ENCODE results near the gene ADAMTS8. TPM values are rescaled to one million over a fixed set of nuclear protein-coding genes. Genes with fewer than 3 reads are reported as not detected.
"Not testable (repeated sequence)": the region's sequence is repeated elsewhere in the genome, so short reads cannot be mapped to it uniquely, and the experiment has no call there.

Gene ADAMTS8
- total RNA-seq, 1 donor from 2014 or later: 3.9 TPM

DNA sequence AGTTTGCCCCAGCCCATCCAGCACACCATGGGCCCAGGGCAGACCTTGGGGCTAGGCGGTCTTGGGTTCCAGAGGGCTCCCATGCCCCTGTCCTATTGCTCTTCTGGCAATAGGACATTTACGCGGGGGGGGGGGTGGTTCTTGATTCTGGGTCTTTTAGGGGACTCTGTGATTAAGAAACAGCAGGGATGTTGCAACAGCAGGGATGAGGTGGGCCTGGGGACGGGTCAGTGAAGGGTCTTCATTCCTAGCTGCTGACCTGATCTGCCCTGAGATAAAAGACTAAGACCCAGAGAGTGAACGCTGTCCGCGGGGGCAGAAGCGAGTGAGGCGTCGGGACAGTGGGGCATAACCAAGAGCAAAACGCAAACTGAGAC, 19.6 kb upstream of the ADAMTS8 start:
- intact Hi-C loops (cut with DNase I): loop anchor here (5.0 kb wide), 2 partner anchors 134 to 279 kb away; no protein-coding TSS in a partner anchor
- no peak for DNase-seq (ENCODE audit: low spot score)

DNA sequence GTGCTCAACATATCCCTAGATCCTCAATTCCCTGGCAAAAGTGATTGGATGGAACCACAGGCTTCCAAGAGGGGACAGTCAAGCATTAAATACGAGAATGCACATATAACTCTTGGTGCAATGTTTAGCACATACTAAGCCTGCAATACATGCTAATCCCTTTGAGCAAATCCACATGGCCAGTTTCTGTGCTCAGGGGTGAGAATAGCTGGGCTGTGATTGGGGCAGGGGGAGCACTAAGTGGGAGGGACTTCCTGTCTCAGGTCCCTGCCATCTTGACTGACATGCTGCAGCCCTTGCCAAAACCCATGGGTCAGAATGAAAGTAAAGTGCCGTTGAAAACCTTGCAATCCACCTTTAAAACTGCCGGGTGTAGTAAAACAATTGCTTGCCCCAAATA, 17.4 kb upstream of the ADAMTS8 start:
- intact Hi-C loops (cut with DNase I): loop anchor here (5.0 kb wide), 2 partner anchors 137 to 282 kb away; no protein-coding TSS in a partner anchor

DNA sequence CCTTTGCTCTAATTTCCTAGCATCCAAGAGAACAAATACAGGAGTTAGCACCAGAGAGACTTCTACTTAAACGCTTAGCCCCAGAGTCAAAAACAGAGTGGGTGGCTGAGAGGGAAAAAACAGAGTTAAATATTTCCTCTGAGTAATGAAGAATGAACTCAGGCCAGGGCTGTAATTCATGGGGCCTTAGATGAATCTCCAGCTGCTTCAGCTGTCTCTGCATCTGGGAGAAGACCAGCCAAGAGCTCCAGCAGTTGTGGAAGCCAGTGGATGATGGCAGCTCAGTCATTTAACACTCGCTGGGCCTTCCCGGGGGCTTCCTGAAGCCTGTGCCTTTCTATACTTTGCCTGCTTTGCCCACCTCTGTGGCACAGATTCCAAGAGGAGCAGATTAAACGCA, 14.3 kb upstream of the ADAMTS8 start:
- intact Hi-C loops (cut with DNase I): no loop called here
- DNase-seq (ENCODE audit: low spot score): no peak

More for the DNA sequence above, 17.4 kb upstream of the ADAMTS8 start:
- no peak for DNase-seq (ENCODE audit: low spot score)

DNA sequence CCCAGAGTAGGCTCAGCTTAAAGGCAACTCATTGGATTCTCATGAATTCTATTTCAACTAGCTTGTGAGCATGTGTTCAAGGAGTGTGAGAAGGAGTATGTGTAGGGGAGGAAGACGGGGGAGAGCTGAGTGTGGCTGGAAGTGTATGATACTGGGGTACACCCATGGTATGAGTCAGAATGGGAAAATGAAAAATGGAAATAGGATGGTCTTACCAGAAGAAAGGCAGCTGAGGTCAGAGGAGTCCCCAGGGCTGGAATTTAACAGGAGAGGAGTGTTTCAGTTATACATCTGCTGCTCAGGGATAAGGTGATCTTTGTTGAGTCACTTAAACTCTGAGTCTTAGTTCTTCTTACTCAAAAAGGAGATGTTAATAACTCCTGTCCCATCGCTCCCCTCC, 13.3 kb upstream of the ADAMTS8 start:
- intact Hi-C loops (cut with DNase I): no loop called here
- no peak for DNase-seq (ENCODE audit: low spot score)

DNA sequence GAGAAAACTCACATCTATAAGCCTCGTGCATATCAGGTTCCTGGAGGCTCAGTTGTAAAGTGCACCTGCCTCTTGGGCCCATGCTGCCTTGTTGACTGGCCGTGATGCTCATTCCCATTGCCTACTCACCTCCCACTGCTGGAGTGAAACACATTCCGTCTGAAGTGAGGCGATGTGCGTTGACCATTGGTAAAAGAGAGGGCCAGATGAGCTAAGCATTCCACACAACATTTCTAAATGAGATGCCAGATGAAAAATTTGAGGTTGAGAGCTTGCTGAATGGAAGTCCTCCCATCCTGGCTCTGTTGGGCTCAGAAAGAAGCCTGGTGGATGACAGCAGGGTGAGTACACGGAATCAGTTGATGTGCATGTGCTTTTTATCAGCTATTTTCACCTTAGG, 11.5 kb upstream of the ADAMTS8 start:
- no peak for DNase-seq (ENCODE audit: low spot score)
- intact Hi-C loops (cut with DNase I): no loop called here

DNA sequence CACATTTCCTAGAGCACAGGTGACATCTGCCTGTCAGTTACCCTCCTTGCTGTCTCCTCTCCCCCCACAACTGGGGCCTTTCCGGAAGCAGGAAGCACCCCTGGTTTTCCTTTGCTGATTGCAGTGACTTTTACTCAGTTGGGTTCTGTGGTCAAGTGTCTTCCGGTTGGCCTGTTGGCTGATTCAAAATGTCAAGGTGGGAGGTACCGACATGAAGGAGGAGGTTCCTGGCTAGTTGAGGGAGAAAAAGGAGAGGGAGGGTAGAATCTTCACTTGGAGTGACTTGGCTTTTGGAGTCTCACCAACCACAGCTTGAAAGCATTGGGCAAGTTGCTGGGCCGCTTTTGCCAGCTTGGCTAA, 10.7 kb upstream of the ADAMTS8 start:
- DNase-seq (ENCODE audit: low spot score): no peak
- intact Hi-C loops (cut with DNase I): no loop called here

DNA sequence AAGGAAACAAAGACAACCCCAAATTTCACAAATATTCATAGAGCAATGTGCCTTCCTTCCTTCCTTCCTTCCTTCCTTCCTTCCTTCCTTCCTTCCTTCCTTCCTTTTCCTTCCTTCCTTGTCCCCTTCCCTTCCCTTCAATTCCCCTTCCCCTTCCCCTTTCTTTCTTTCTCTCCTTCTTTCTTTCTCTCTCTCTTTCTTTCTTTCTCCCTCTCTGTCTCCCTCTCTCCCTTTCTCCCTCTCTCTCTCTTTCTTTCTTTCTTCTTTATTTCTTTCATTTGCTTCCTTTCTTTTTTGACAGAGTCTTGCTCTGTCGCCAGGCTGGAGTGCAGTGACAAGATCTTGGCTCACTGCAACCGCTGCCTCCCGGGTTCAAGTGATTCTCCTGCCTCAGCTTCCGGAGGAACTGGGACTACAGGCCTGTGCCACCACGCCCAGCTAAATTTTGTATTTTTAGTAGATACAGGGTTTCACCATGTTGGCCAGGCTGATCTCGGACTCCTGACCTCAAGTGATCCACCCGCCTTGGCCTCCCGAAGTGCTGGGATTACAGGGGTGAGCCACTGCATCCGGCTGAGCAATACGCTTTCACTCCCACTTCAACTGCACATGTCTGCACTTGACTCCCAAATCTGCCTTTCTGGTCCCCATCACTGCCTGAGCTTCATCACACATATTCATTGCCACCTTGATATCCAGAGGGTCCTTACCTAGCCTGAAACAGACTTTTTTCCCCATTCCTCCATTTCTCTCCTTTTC, 10.2 kb upstream of the ADAMTS8 start:
- DNase-seq (ENCODE audit: low spot score); intact Hi-C loops (cut with DNase I): not testable (repeated sequence)

DNA sequence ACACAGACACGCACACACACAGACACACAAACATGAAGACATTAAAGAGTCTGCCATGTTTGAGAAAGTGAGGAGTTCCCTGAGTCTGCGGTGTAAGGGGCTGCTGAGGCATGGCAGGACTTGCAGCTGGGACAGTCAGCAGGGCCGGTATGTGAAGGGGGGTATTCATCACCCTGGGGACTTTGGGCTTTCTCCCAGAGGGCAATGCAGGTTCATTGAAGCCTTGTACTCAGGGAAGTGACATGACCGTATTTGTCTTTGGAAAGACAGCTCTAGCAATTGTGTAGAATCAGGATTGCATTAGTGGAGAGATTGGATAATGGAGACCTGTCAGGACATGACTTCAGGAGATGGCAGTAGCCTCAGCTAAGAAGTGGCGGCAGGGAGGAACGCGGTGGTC, 9.4 kb upstream of the ADAMTS8 start:
- intact Hi-C loops (cut with DNase I): no loop called here

DNA sequence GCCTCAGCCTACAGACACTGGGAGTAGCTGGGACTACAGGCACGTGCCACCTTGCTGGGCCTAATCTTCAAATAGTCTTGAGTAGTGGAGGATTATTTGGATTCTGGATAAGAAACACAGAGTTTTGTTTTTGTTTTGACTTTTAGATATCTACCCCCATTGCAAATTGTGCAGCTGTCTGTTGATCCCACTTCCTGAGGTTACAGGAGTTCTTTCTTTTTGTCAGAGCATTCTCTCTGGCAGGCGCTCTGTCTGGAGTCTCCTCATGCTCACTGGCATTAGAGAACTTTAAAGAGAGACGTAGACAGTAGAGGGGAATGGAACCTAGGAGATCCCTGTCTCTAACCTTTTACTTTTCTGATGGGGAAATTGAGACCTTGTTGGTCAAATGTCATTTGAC, 7.8 kb upstream of the ADAMTS8 start:
- no peak for DNase-seq (ENCODE audit: low spot score)
- intact Hi-C loops (cut with DNase I): no loop called here

More for the DNA sequence above, 9.4 kb upstream of the ADAMTS8 start:
- no peak for DNase-seq (ENCODE audit: low spot score)

DNA sequence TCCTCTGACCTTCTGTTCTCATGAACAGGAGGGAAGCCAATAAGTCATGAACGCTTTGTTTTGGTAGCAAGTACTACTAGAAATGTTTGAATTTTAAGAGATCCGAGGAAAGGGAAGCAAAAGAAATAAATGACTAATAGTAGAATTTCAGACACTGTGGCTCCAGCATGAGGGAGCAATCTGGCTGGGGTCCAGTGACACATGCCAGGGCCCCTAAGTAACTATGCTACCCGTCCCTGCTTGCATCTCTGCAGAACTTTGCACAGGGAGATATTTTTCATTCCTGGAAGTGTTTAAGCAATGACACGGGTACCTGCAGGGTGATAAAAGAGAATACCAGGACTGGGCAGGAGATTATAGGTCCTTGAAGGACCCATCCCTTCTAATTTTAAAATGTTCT, 7.3 kb upstream of the ADAMTS8 start:
- intact Hi-C loops (cut with DNase I): loop anchor here (2.0 kb wide), 1 partner anchor 459 kb away; no protein-coding TSS in a partner anchor
- DNase-seq (ENCODE audit: low spot score): no peak

DNA sequence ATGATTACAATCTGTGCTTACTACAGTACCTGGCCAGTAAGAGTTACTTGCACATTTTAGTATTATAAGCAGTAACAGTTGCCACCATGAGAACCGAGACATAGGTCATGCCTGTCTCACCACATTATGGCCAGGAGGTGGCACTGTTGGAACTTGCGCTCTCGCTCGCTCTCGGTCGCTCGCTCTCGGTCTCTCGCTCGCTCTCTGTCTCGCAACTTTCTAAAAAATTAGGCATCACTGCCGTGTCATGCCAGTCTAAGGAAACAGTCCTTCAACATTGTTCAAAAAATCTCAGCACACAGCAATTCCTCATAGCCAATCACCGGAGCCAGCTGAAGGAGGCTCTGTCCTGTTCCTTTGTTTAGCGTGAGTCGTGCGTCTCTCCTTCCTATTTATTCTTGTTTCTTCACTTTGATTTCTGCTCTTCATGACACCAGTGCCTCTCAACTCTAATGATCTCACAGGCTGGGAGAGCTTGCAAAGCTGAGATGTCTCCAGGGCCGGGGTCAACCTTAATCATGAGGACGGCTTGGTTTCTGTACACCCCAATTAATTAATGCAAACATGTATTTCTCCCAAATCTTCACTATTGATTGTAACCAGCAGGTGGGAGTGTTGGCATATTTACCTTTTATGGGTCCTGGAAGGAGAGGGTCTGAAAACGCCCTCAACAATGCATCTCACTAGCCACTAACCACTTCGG, 6.3 kb upstream of the ADAMTS8 start:
- peak; percentile 87 for DNase-seq (ENCODE audit: low spot score)
- intact Hi-C loops (cut with DNase I): loop anchor here (1.0 to 2.0 kb wide), 3 partner anchors 394 to 460 kb away; no protein-coding TSS in a partner anchor

DNA sequence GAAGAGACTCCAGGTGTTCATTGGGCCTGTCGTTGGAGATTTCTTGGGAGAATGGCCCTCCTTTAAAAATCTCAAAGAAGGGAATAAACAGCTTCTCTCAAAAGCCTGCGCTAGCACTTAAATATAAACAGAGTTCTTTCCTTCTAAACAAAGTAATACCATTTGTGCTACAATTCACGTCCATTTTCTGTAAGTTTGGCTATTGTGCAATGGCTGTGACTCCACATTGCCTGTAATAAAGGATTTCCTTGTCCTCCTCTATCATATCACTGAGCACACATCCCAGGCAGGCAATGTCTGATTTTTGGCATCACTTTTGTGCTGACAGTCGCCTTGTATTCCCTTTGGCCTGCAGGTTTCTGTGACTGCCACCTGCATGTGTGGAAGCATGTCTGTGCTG, 4.9 kb upstream of the ADAMTS8 start:
- DNase-seq (ENCODE audit: low spot score): no peak
- intact Hi-C loops (cut with DNase I): no loop called here

DNA sequence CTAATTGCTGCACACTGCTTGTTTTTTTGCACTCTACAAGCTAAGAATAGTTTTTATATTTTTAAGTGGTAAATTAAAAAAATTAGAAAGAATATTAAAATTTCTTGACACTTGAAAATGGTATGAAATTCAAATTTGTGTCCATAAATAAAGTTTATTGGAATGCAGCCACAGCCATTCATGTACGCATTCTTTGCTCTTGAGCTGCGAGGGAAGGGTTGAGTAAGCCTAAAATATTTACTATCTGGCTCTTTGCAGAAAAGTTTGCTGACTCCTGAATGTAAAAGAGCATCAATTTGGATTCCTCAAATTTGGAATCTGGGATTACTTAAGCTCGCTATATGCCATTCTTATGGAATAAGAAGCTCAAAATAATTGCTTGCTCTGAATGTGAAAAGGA, 3.4 kb upstream of the ADAMTS8 start:
- DNase-seq (ENCODE audit: low spot score): no peak
- intact Hi-C loops (cut with DNase I): no loop called here

DNA sequence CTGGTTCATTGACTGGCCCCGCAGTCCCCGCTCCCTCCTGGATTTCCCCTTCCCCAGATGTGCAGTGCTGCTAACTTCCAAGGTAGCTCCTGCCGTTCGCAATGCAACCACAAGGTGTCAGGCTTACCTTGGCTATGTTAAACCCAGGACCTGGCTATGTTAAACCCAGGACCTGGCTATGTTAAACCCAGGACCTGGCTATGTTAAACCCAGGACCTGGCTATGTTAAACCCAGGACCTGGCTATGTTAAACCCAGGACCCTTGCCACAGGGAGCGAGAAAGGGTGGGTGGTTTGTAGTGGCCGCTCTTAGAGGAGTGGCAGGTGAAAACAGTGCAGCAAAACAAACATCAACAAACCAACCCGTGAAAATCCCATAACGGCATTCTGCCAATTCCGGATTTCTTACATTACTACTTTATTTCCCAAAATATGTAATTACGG, 2.9 kb upstream of the ADAMTS8 start:
- intact Hi-C loops (cut with DNase I): no loop called here

DNA sequence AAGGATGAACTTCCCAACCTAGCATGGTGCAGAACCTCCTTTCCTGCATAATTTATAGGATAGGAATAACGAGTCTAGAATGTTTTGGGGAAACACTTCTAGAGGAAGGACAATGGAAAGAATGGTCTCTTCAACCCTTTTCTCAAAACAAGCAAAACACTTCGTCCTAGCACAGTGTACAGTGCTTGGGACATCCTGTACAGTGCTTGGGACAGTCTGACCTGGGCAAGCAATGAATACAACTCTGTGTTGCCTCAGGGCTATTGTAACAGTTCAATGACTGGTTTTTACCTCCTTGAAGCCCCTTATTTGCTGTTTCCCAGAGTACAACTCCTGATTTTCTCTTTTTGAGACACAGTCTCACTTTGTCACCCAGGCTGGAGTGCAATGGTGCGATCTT, 1.6 kb upstream of the ADAMTS8 start:
- DNase-seq (ENCODE audit: low spot score): no peak
- intact Hi-C loops (cut with DNase I): loop anchor here (2.0 to 5.0 kb wide), 2 partner anchors 39 to 218 kb away; no protein-coding TSS in a partner anchor

More for the DNA sequence above, 2.9 kb upstream of the ADAMTS8 start:
- DNase-seq (ENCODE audit: low spot score): no peak

DNA sequence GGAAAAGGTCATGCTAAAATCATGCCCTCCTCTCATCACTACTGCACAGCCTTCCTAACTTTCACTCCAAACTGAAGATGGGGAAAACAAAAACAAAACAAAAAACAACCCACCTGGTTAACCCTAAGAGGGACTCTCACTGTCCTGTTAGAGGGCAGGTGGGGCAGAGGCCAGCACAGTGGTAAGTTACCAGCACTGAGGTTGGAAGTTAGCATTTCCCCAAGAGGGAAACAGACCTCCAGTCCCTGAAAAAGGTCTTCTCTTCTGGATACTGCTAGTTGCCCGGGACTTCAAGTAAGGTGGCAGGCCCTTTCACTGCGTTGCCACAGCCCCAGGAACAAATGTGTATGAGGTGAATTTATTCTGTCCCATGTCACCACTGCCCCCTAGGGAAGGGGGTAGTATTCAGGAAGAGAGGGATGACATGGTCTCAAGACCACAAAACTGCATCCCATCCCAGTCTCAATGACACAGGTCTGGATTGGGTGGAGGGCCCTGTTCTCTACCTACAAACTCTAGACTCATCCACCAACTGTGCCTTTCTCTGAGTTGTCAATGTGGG, 792 bp upstream of the ADAMTS8 start:
- no peak for DNase-seq (ENCODE audit: low spot score)
- intact Hi-C loops (cut with DNase I): loop anchor here (2.0 to 5.0 kb wide), 2 partner anchors 38 to 217 kb away; no protein-coding TSS in a partner anchor

DNA sequence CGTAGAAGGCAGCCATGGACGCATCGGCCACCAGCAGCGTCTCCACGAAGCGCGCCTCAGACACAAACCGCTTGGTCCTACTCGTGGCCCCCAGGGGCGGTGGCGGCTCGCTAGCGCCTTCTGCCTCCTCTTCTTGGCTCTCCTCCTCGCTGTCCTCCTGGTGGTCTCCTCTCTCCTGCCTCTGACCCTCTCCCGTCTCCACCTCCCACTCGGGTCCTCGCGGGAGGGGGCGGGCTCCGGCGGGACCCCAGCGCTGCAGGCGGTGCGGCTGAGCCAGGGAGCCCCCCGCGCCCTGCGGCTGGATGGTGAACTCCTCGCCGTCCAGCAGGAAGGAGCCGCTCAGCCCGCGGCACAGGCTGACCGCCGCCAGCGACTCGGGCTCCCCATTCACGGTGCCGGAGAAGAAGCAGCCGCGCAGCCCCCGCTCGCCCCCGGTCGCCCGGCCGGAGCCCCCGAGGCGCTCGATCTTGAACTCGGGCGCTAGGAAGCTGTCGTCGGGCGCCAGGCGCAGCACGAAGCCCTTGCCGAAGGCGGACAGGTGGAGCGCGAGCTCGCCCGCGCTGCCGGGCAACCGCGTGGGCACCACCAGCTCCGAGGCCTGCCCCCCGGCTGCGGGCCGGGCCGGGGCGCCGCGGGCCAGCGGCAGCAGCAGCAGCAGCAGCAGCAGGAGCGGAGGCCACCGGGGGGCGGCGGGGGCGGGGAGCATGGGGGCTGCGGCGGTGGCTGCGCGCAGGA, 661 bp downstream of the ADAMTS8 start:
- DNase-seq (ENCODE audit: low spot score): no peak
- intact Hi-C loops (cut with DNase I): loop anchor here (2.0 to 5.0 kb wide), 2 partner anchors 37 to 215 kb away; no protein-coding TSS in a partner anchor

DNA sequence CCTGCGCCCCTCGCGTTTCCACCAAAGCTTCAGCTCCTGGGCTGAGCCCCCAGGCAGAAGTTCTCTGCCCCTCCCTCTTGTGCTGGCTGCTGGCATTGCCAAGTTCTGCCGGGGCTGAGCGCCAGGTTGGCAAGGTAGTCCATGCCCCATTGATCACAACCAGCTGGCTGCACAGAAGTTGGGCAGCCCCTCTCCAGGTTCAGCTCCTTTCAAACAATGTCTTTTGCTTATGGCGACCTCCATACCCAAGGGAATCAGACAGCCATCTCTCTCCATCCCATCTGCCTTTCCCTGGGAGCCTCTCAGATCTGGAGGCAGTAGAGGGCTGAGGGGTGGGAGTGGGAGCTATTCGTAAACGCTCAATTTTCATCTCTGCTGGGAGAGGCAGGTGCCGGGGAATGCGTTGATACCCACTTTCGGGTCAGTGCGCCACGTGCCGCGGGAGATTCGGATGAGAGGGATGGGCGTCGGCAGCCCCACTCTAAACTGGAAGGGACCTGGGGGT, 1.5 kb downstream of the ADAMTS8 start:
- DNase-seq (ENCODE audit: low spot score): no peak
- intact Hi-C loops (cut with DNase I): loop anchor here (5.0 kb wide), 1 partner anchor 215 kb away; no protein-coding TSS in a partner anchor

DNA sequence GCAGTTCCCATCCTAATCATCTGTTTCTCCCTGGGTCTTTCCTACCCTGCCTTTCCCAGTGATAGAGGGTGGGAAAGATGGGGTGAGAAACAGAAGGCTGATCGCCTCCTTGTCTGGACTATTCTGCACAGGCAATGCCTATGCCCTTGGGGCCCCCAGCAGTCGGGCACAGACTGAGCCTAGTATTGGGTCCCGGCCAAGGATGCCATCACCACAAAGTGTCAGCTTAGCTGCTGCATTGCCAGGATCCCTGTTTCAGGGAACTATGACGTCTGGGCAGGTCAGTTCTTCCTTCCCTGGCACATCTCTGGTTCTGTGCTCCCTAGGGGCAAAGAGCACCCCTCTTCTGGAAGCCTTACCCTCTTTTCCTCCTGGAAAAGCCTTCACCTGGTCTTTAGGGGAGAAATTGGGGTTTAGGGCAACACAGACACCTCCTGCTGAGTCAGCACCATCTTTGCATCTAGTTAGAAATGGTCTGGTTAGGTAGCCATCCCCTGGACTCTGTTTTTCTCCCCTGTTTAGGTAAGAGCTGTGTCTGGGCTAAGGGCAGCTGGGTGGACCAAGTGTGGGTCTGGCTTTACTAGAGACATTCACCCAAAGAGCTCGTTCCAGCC, 2.1 kb downstream of the ADAMTS8 start:
- intact Hi-C loops (cut with DNase I): loop anchor here (5.0 kb wide), 1 partner anchor 214 kb away; no protein-coding TSS in a partner anchor
- no peak for DNase-seq (ENCODE audit: low spot score)
